ENCODE measurements around the gene ZIK1. TPM values are rescaled to one million over a fixed set of nuclear protein-coding genes. Genes with fewer than 3 reads are reported as not detected.

Gene ZIK1
- polyA plus RNA-seq, 1 experiment: 3.9 TPM

GRCh38 chr19:57558525-57558924, 25.4 kb upstream of the ZIK1 start:
- H3K4me3 ChIP-seq (ENCODE audit: low read depth, low read length): peak overlapping the region; percentile 84
- ChIA-PET CTCF (interaction anchor here (1.0 to 1.1 kb wide), 2 partner anchors 22 to 597 kb away, joined by 5 to 6 read pairs; no protein-coding TSS in a partner anchor), POLR2A (no interaction called here)
- DNase-seq (ENCODE audit: low read depth): no peak
- TF ChIP-seq CTCF (IDR thresholded peaks at IDR 0.05; ENCODE audit: insufficient read depth, low read depth, low read length): peak; percentile 23; the same call in 1 of the 2 replicates
- H3K36me3 ChIP-seq (ENCODE audit: control insufficient read depth, insufficient read depth, low read length): peaks cover 14% of the 10 kb centered on the region
- H3K27me3 ChIP-seq (ENCODE audit: control insufficient read depth, insufficient read depth, low read length): no peaks in the 10 kb centered on the region

- CTCF ChIA-PET: interaction anchor here (0.7 to 1.1 kb wide), 2 partner anchors 13 to 22 kb away, joined by 3 to 5 read pairs; no protein-coding TSS in a partner anchor
- Histone ChIP-seq H3K36me3 (ENCODE audit: control insufficient read depth, insufficient read depth, low read length) (peaks cover 14% of the 10 kb centered on the region), H3K27me3 (ENCODE audit: control insufficient read depth, insufficient read depth, low read length) (no peaks in the 10 kb centered on the region), H3K4me3 (ENCODE audit: low read depth, low read length) (peak overlapping the region; percentile 84)
- DNase-seq (ENCODE audit: low read depth): no peak
- TF ChIP-seq CTCF (IDR thresholded peaks at IDR 0.05; ENCODE audit: insufficient read depth, low read depth, low read length): no peak
- POLR2A ChIA-PET: no interaction called here
These were observed 24.9 kb upstream of the ZIK1 start for GRCh38 chr19:57559008-57559403.

- peak within 1 kb of the TSS; percentile 84 for H3K4me3 ChIP-seq (ENCODE audit: low read depth, low read length)
- ChIA-PET POLR2A (no interaction called here), CTCF (interaction anchor here (0.6 to 0.7 kb wide), 3 partner anchors 13 to 1143 kb away, joined by 3 read pairs; no protein-coding TSS in a partner anchor)
- peaks cover 10% of the 10 kb centered on the region for H3K36me3 ChIP-seq (ENCODE audit: control insufficient read depth, insufficient read depth, low read length)
- TF ChIP-seq CTCF (IDR thresholded peaks at IDR 0.05; ENCODE audit: insufficient read depth, low read depth, low read length): no peak
- no peaks in the 10 kb centered on the region for H3K27me3 ChIP-seq (ENCODE audit: control insufficient read depth, insufficient read depth, low read length)
- DNase-seq (ENCODE audit: low read depth): peak; percentile 38
These were observed 24.4 kb upstream of the ZIK1 start, which contains the start of gene ZNF550 for GRCh38 chr19:57559404-57560025. Gene ZNF550 (minus strand): TSS chr19:57559863. CDS start chr19:57559682, 181 bp downstream.

- H3K36me3 ChIP-seq (ENCODE audit: control insufficient read depth, insufficient read depth, low read length): peaks cover 8% of the 10 kb centered on the region
- POLR2A ChIA-PET: no interaction called here
- TF ChIP-seq CTCF (IDR thresholded peaks at IDR 0.05; ENCODE audit: insufficient read depth, low read depth, low read length): no peak
- peak; percentile 61 for DNase-seq (ENCODE audit: low read depth)
- H3K4me3 ChIP-seq (ENCODE audit: low read depth, low read length): peak overlapping the region; percentile 84
- H3K27me3 ChIP-seq (ENCODE audit: control insufficient read depth, insufficient read depth, low read length): no peaks in the 10 kb centered on the region
- CTCF ChIA-PET: interaction anchor here (0.6 kb wide), 2 partner anchors 107 to 1144 kb away, joined by 3 read pairs; no protein-coding TSS in a partner anchor
These were observed 23.9 kb upstream of the ZIK1 start for GRCh38 chr19:57560049-57560491.

GRCh38 chr19:57563547-57563946, 20.4 kb upstream of the ZIK1 start:
- DNase-seq (ENCODE audit: low read depth): no peak
- ChIA-PET POLR2A (no interaction called here), CTCF (no interaction called here)
- Histone ChIP-seq H3K36me3 (ENCODE audit: control insufficient read depth, insufficient read depth, low read length) (no peaks in the 10 kb centered on the region), H3K4me3 (ENCODE audit: low read depth, low read length) (no peak overlapping the region), H3K27me3 (ENCODE audit: control insufficient read depth, insufficient read depth, low read length) (no peaks in the 10 kb centered on the region)
- no peak for TF ChIP-seq CTCF (IDR thresholded peaks at IDR 0.05; ENCODE audit: insufficient read depth, low read depth, low read length)
